HepG2 (cell line): ENCODE results near the gene POLR1E. TPM values are rescaled to one million over a fixed set of nuclear protein-coding genes. Genes with fewer than 3 reads are reported as not detected.

ENCODE experiments used
- ERF ChIP-seq: IDR thresholded peaks from 2 replicates; pipeline ENCODE4 v1.6.1; 2018; ENCODE audit warnings: missing biosample characterization, missing genetic modification reagents
- FIP1L1 ChIP-seq: fragments of 200-400 bp; formaldehyde crosslinking; IDR thresholded peaks from 2 replicates; pipeline ENCODE4 v1.6.1; 2018; ENCODE audit warnings: low read depth, mild to moderate bottlenecking, low read length, moderate library complexity, borderline replicate concordance; ENCODE audit not compliant: insufficient read depth
- FOXC1 ChIP-seq: sonication (generic); formaldehyde crosslinking; IDR thresholded peaks from 2 replicates; pipeline ENCODE4 v1.8.0; 2022; ENCODE audit warnings: mild to moderate bottlenecking, missing genetic modification reagents, borderline replicate concordance
- HOXA9 ChIP-seq: sonication (generic); formaldehyde crosslinking; IDR thresholded peaks from 2 replicates; pipeline ENCODE4 v1.8.1; 2022; ENCODE audit warnings: missing genetic modification reagents, mild to moderate bottlenecking, moderate library complexity, borderline replicate concordance
- IKZF1 ChIP-seq: fragments of 450-650 bp; IDR thresholded peaks from 2 replicates; pipeline ENCODE4 v1.7.1; 2016
- TBX2 ChIP-seq: sonication (generic); formaldehyde crosslinking; IDR thresholded peaks from 2 replicates; pipeline ENCODE4 v1.5.0; 2020; ENCODE audit warnings: missing genetic modification reagents, mild to moderate bottlenecking, borderline replicate concordance
- TEAD3 ChIP-seq: optimal IDR thresholded peaks from 2 replicates; pipeline ENCODE3; 2016; ENCODE audit warnings: borderline replicate concordance
- ZFP36L2 ChIP-seq: sonication (generic); formaldehyde crosslinking; IDR thresholded peaks from 2 replicates; pipeline ENCODE4 v1.4.0; 2020; ENCODE audit warnings: missing genetic modification reagents
- ZFP37 ChIP-seq: sonication (generic); formaldehyde crosslinking; IDR thresholded peaks from 2 replicates; pipeline ENCODE4 v1.4.0; 2020; ENCODE audit warnings: missing genetic modification reagents, borderline replicate concordance
- ZNF460 ChIP-seq: sonication (generic); formaldehyde crosslinking; IDR thresholded peaks from 2 replicates; pipeline ENCODE4 v1.5.1; 2020; ENCODE audit warnings: missing genetic modification reagents, mild to moderate bottlenecking, borderline replicate concordance
- ZNF557 ChIP-seq: sonication (generic); formaldehyde crosslinking; IDR thresholded peaks from 2 replicates; pipeline ENCODE4 v1.4.0; 2020; ENCODE audit warnings: missing genetic modification reagents
- ZNF644 ChIP-seq: IDR thresholded peaks from 2 replicates; pipeline ENCODE4 v1.6.1; 2016; ENCODE audit warnings: low read depth
- ZNF652 ChIP-seq: IDR thresholded peaks from 2 replicates; pipeline ENCODE4 v1.6.1; 2016; ENCODE audit warnings: low read depth, borderline replicate concordance
- polyA plus RNA-seq, 8 experiments: library from polyadenylated mRNA; depleted of rRNA in 3 of 8; stranded (reverse) in 7 of 8; unstranded in 1 of 8; fragments of >200 nt; fragmentation: Illumina TruSeq in 4 of 8; extraction: Trizol in 4 of 8; gene quantifications; 2 replicates each; pipeline versions ENCODE4 v1.2.1 to v1.2.3, GENCODE V29; 2011 to 2016; ENCODE audit warnings: low read depth in 4 of 8, missing spikeins in 1 of 8, mixed read lengths in 1 of 8; ENCODE audit not compliant: insufficient read depth in 1 of 8
- total RNA-seq, 5 experiments: library from RNA; depleted of rRNA; stranded (reverse); fragments of >200 nt; fragmentation: Illumina TruSeq; extraction: Trizol; gene quantifications; 2 replicates each; pipeline ENCODE4 v1.2.3, GENCODE V29; 2016; ENCODE audit warnings: low read depth in 1 of 5
- TF ChIP-seq, protein P1 (sequence below): sonication (generic); formaldehyde crosslinking; IDR thresholded peaks from 2 replicates; pipeline ENCODE4 v1.8.1; 2022; ENCODE audit warnings: low read depth, mild to moderate bottlenecking, missing genetic modification reagents
- TF ChIP-seq, protein P2 (sequence below): sonication (generic); formaldehyde crosslinking; IDR thresholded peaks from 2 replicates; pipeline ENCODE4 v1.5.0; 2020; ENCODE audit warnings: mild to moderate bottlenecking, low read depth, missing genetic modification reagents, borderline replicate concordance
- TF ChIP-seq, protein P3 (sequence below): sonication (generic); formaldehyde crosslinking; conservative IDR thresholded peaks from 2 replicates; pipeline ENCODE4 v1.5.0; 2020; ENCODE audit warnings: missing genetic modification reagents
- TF ChIP-seq, protein P4 (sequence below): sonication (generic); formaldehyde crosslinking; IDR thresholded peaks from 2 replicates; pipeline ENCODE4 v1.4.0; 2020; ENCODE audit warnings: missing genetic modification reagents
- TF ChIP-seq, protein P5 (sequence below): sonication (generic); formaldehyde crosslinking; IDR thresholded peaks from 2 replicates; pipeline ENCODE4 v1.4.0; 2020; ENCODE audit warnings: missing genetic modification reagents

POLR1E gene
- total and polyA plus RNA-seq, 2 of the 13 experiments (the other 11 are each of a cell fraction or from before 2014, with no cell fraction given) = 23.0 to 37.8 TPM

DNA sequence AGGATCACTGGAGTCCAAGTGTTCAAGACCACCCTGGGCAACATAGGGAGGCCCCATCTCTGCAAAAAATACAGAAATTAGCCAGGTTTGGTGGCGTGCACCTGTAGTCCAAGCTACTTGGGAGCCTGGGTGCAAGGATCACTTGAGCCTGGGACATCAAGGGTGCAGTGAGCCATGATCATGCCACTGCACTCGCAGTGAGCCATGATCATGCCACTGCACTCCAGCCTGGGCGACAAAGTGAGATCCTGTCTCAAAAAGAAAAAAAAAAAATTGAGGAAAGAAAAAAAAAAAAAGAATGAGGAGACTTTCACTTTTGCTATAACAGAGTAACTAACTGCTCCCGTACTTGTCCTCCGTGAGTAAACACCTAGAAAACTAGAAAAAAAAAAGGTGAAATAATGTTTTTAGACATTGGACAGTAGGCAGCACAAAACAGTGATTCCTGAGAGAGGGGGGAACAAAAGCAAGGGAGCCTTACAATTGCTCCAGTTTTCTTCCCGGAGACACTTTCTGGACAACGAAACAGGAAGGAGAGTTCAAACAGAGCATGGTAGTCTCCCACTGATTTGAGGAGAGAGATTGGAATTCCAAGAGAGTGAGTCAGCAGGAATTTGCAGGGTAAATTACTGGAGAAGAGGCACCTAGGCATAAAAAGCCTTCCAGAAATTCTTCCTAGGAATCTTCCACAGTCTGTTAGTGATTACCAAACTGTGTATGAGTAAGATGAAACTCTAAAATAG is 13.6 kb upstream of the POLR1E start (continued):
- TF ChIP-seq, protein P1, sequence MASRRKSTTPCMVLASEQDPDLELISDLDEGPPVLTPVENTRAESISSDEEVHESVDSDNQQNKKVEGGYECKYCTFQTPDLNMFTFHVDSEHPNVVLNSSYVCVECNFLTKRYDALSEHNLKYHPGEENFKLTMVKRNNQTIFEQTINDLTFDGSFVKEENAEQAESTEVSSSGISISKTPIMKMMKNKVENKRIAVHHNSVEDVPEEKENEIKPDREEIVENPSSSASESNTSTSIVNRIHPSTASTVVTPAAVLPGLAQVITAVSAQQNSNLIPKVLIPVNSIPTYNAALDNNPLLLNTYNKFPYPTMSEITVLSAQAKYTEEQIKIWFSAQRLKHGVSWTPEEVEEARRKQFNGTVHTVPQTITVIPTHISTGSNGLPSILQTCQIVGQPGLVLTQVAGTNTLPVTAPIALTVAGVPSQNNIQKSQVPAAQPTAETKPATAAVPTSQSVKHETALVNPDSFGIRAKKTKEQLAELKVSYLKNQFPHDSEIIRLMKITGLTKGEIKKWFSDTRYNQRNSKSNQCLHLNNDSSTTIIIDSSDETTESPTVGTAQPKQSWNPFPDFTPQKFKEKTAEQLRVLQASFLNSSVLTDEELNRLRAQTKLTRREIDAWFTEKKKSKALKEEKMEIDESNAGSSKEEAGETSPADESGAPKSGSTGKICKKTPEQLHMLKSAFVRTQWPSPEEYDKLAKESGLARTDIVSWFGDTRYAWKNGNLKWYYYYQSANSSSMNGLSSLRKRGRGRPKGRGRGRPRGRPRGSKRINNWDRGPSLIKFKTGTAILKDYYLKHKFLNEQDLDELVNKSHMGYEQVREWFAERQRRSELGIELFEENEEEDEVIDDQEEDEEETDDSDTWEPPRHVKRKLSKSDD (CRISPR knock-in tag) = no peak
- TF ChIP-seq ZNF644 (CRISPR knock-in tag) (0 out of 2 replicates have a peak, but pooled peaks have one; percentile 18), FIP1L1 (no peak), TEAD3 (CRISPR knock-in tag) (peak; percentile 27), ZFP37 (CRISPR knock-in tag) (no peak), ZNF652 (CRISPR knock-in tag) (peak; percentile 72; the same call in 1 of the 2 replicates), TBX2 (CRISPR knock-in tag) (no peak), ZFP36L2 (no peak), ZNF557 (CRISPR knock-in tag) (no peak), FOXC1 (CRISPR knock-in tag) (no peak), IKZF1 (no peak), ERF (CRISPR knock-in tag) (no peak), HOXA9 (CRISPR knock-in tag) (no peak), ZNF460 (CRISPR knock-in tag) (peak; percentile 92)
- TF ChIP-seq, protein P2, sequence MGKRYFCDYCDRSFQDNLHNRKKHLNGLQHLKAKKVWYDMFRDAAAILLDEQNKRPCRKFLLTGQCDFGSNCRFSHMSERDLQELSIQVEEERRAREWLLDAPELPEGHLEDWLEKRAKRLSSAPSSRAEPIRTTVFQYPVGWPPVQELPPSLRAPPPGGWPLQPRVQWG (CRISPR knock-in tag) = no peak
- TF ChIP-seq, protein P3, sequence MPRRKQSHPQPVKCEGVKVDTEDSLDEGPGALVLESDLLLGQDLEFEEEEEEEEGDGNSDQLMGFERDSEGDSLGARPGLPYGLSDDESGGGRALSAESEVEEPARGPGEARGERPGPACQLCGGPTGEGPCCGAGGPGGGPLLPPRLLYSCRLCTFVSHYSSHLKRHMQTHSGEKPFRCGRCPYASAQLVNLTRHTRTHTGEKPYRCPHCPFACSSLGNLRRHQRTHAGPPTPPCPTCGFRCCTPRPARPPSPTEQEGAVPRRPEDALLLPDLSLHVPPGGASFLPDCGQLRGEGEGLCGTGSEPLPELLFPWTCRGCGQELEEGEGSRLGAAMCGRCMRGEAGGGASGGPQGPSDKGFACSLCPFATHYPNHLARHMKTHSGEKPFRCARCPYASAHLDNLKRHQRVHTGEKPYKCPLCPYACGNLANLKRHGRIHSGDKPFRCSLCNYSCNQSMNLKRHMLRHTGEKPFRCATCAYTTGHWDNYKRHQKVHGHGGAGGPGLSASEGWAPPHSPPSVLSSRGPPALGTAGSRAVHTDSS (CRISPR knock-in tag) = no peak
- TF ChIP-seq, protein P4, sequence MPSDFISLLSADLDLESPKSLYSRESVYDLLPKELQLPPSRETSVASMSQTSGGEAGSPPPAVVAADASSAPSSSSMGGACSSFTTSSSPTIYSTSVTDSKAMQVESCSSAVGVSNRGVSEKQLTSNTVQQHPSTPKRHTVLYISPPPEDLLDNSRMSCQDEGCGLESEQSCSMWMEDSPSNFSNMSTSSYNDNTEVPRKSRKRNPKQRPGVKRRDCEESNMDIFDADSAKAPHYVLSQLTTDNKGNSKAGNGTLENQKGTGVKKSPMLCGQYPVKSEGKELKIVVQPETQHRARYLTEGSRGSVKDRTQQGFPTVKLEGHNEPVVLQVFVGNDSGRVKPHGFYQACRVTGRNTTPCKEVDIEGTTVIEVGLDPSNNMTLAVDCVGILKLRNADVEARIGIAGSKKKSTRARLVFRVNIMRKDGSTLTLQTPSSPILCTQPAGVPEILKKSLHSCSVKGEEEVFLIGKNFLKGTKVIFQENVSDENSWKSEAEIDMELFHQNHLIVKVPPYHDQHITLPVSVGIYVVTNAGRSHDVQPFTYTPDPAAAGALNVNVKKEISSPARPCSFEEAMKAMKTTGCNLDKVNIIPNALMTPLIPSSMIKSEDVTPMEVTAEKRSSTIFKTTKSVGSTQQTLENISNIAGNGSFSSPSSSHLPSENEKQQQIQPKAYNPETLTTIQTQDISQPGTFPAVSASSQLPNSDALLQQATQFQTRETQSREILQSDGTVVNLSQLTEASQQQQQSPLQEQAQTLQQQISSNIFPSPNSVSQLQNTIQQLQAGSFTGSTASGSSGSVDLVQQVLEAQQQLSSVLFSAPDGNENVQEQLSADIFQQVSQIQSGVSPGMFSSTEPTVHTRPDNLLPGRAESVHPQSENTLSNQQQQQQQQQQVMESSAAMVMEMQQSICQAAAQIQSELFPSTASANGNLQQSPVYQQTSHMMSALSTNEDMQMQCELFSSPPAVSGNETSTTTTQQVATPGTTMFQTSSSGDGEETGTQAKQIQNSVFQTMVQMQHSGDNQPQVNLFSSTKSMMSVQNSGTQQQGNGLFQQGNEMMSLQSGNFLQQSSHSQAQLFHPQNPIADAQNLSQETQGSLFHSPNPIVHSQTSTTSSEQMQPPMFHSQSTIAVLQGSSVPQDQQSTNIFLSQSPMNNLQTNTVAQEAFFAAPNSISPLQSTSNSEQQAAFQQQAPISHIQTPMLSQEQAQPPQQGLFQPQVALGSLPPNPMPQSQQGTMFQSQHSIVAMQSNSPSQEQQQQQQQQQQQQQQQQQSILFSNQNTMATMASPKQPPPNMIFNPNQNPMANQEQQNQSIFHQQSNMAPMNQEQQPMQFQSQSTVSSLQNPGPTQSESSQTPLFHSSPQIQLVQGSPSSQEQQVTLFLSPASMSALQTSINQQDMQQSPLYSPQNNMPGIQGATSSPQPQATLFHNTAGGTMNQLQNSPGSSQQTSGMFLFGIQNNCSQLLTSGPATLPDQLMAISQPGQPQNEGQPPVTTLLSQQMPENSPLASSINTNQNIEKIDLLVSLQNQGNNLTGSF = no peak
- TF ChIP-seq, protein P5, sequence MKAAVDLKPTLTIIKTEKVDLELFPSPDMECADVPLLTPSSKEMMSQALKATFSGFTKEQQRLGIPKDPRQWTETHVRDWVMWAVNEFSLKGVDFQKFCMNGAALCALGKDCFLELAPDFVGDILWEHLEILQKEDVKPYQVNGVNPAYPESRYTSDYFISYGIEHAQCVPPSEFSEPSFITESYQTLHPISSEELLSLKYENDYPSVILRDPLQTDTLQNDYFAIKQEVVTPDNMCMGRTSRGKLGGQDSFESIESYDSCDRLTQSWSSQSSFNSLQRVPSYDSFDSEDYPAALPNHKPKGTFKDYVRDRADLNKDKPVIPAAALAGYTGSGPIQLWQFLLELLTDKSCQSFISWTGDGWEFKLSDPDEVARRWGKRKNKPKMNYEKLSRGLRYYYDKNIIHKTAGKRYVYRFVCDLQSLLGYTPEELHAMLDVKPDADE = no peak
